Suprapubic skin (tissue), 4 donors: ENCODE measurements around the gene ADD2. TPM values are rescaled to one million over a fixed set of nuclear protein-coding genes. Genes with fewer than 3 reads are reported as not detected.

Experiments
- DNase-seq, 2 donors: peaks; one replicate each; pipeline ENCODE4 v3.0.0-alpha.2; 2019; ENCODE audit warnings: low spot score in 2 of 2
- H3K27ac ChIP-seq: fragments of 200-600 bp; sonication (generic); one replicate; pipeline ENCODE4 v1.5.1; 2019
- H3K27me3 ChIP-seq: fragments of 200-600 bp; sonication (generic); one replicate; pipeline ENCODE4 v1.5.1; 2019
- H3K36me3 ChIP-seq: fragments of 200-600 bp; sonication (generic); one replicate; pipeline ENCODE4 v1.5.1; 2019
- H3K4me1 ChIP-seq: fragments of 200-600 bp; sonication (generic); one replicate; pipeline ENCODE4 v1.5.1; 2019
- H3K4me3 ChIP-seq: fragments of 200-600 bp; sonication (generic); one replicate; pipeline ENCODE4 v1.5.1; 2019; ENCODE audit warnings: mild to moderate bottlenecking
- H3K9me3 ChIP-seq: fragments of 200-600 bp; sonication (generic); one replicate; pipeline ENCODE4 v1.5.1; 2019
- CTCF ChIP-seq, 2 donors: fragments of 200-600 bp in 1 of 2; fragments of 450-650 bp in 1 of 2; sonication (generic) in 1 of 2; IDR thresholded peaks; one replicate each; pipeline ENCODE4 v1.5.1; 2016 to 2019; ENCODE audit warnings: antibody characterized with exemption in 2 of 2, mild to moderate bottlenecking in 1 of 2, moderate library complexity in 1 of 2
- EP300 ChIP-seq: sonication (generic); formaldehyde crosslinking; IDR thresholded peaks from one replicate; pipeline ENCODE4 v1.6.1; 2017; ENCODE audit warnings: antibody characterized with exemption
- POLR2A ChIP-seq, 2 donors: fragments of 450-650 bp; IDR thresholded peaks; one replicate each; pipeline ENCODE4 v1.6.1; 2017; ENCODE audit warnings: antibody characterized with exemption in 2 of 2, mild to moderate bottlenecking in 2 of 2, moderate library complexity in 2 of 2
- POLR2AphosphoS5 ChIP-seq, 3 donors: sonication (generic); formaldehyde crosslinking; IDR thresholded peaks; one replicate each; pipeline ENCODE4 v1.6.1; 2017; ENCODE audit warnings: antibody characterized with exemption in 3 of 3
- WGBS: methylation state at CpG from one replicate; pipeline ENCODE4 v1.1.5; 2018; 5-methylcytosine and 5-hydroxymethylcytosine counted together
- total RNA-seq, 4 donors: library from RNA; depleted of rRNA; stranded (reverse); fragments of >200 nt; gene quantifications; one replicate each; pipeline ENCODE4 v1.1.0, GENCODE V29; 2016

The ADD2 gene
- total RNA-seq, 4 donors from 2014 or later: 1.4 to 2.3 (median 1.5) TPM

- Histone ChIP-seq H3K27ac (no peak overlapping the region), H3K9me3 (no peaks in the 10 kb centered on the region), H3K27me3 (no peaks in the 10 kb centered on the region), H3K4me3 (no peak overlapping the region), H3K36me3 (no peaks in the 10 kb centered on the region), H3K4me1 (no peaks in the 10 kb centered on the region)
- no peak for DNase-seq
- TF ChIP-seq CTCF (IDR thresholded peaks at IDR 0.05): no peak
- no peak for TF ChIP-seq POLR2AphosphoS5 (IDR thresholded peaks at IDR 0.05)
- no peak for TF ChIP-seq POLR2A (IDR thresholded peaks at IDR 0.05)
- TF ChIP-seq EP300: no peak
- WGBS: 69% methylated on average over 4 of the region's 4 CpGs
Observed at GRCh38 chr2:70807828-70808118, 39.8 kb upstream of the ADD2 start.

- H3K4me3 ChIP-seq: no peak overlapping the region
- TF ChIP-seq POLR2AphosphoS5 (IDR thresholded peaks at IDR 0.05) (no peak), POLR2A (IDR thresholded peaks at IDR 0.05) (no peak), CTCF (IDR thresholded peaks at IDR 0.05) (no peak), EP300 (no peak)
- no peak for DNase-seq
- no peaks in the 10 kb centered on the region for H3K36me3 ChIP-seq
- no peaks in the 10 kb centered on the region for H3K27me3 ChIP-seq
- H3K4me1 ChIP-seq: no peaks in the 10 kb centered on the region
- WGBS: 91% methylated on average over 6 of the region's 6 CpGs
- H3K9me3 ChIP-seq: no peaks in the 10 kb centered on the region
- no peak overlapping the region for H3K27ac ChIP-seq
Observed at GRCh38 chr2:70807102-70807827, 39.3 kb upstream of the ADD2 start.

GRCh38 chr2:70806620-70807019, 38.6 kb upstream of the ADD2 start:
- WGBS: 52% methylated on average over 6 of the region's 6 CpGs
- Histone ChIP-seq H3K9me3 (no peaks in the 10 kb centered on the region), H3K4me3 (no peak overlapping the region), H3K27me3 (peaks cover 4% of the 10 kb centered on the region), H3K36me3 (no peaks in the 10 kb centered on the region), H3K4me1 (no peaks in the 10 kb centered on the region), H3K27ac (no peak overlapping the region)
- no peak for DNase-seq
- TF ChIP-seq POLR2AphosphoS5 (IDR thresholded peaks at IDR 0.05): no peak
- TF ChIP-seq CTCF (IDR thresholded peaks at IDR 0.05): no peak
- no peak for TF ChIP-seq EP300

GRCh38 chr2:70806013-70806412, 38.0 kb upstream of the ADD2 start:
- TF ChIP-seq POLR2AphosphoS5 (IDR thresholded peaks at IDR 0.05) (no peak), EP300 (no peak), POLR2A (IDR thresholded peaks at IDR 0.05) (no peak), CTCF (IDR thresholded peaks at IDR 0.05) (no peak)
- H3K4me3 ChIP-seq: no peak overlapping the region
- no peak for DNase-seq
- no peaks in the 10 kb centered on the region for H3K36me3 ChIP-seq
- H3K9me3 ChIP-seq: no peaks in the 10 kb centered on the region
- H3K4me1 ChIP-seq: no peaks in the 10 kb centered on the region
- 75% methylated on average over 5 of the region's 5 CpGs for WGBS
- peaks cover 5% of the 10 kb centered on the region for H3K27me3 ChIP-seq
- H3K27ac ChIP-seq: no peak overlapping the region

- no peak for DNase-seq
- 80% methylated on average over 6 of the region's 10 CpGs for WGBS
- Histone ChIP-seq H3K36me3 (no peaks in the 10 kb centered on the region), H3K9me3 (peaks cover 6% of the 10 kb centered on the region), H3K4me3 (no peak overlapping the region), H3K27me3 (peaks cover 11% of the 10 kb centered on the region), H3K27ac (no peak overlapping the region), H3K4me1 (no peaks in the 10 kb centered on the region)
- TF ChIP-seq POLR2A (IDR thresholded peaks at IDR 0.05) (no peak), EP300 (no peak), POLR2AphosphoS5 (IDR thresholded peaks at IDR 0.05) (no peak), CTCF (IDR thresholded peaks at IDR 0.05) (no peak)
Observed at GRCh38 chr2:70801607-70802263, 33.7 kb upstream of the ADD2 start.
